ENCODE data around the gene PRSS2.
"Not testable (repeated sequence)": the region's sequence is repeated elsewhere in the genome, so short reads cannot be mapped to it uniquely, and the experiment has no call there.

The PRSS2 gene

GRCh38 chr7:142770661-142771352 is at the start of gene PRSS2:
TSS of gene PRSS2 (plus strand) at chr7:142770970. CDS start at chr7:142770983, 13 bp downstream.
- DNase-seq = no peak

- DNase-seq = no peak
Observed at GRCh38 chr7:142720986-142721385, 49.8 kb upstream of the PRSS2 start.

- DNase-seq = no peak
Observed at GRCh38 chr7:142722248-142722794, 48.4 kb upstream of the PRSS2 start.

- no peak for DNase-seq
Observed at GRCh38 chr7:142733271-142733670, 37.5 kb upstream of the PRSS2 start.

- DNase-seq = no peak
Observed at GRCh38 chr7:142739923-142740492, 30.8 kb upstream of the PRSS2 start.

GRCh38 chr7:142740786-142741185 is 30.0 kb upstream of the PRSS2 start:
- no peak for DNase-seq

GRCh38 chr7:142741932-142742331 is 28.8 kb upstream of the PRSS2 start:
- not testable (repeated sequence) for DNase-seq

GRCh38 chr7:142745091-142745635 is 25.6 kb upstream of the PRSS2 start:
- DNase-seq = no peak

- DNase-seq = no peak
Observed at GRCh38 chr7:142745745-142746144, 25.0 kb upstream of the PRSS2 start.

GRCh38 chr7:142746264-142746663 is 24.5 kb upstream of the PRSS2 start:
- DNase-seq = no peak

GRCh38 chr7:142748410-142748809 is 22.4 kb upstream of the PRSS2 start:
- DNase-seq = not testable (repeated sequence)

GRCh38 chr7:142749218-142749993 is 21.4 kb upstream of the PRSS2 start, which contains the start of gene PRSS1:
TSS of gene PRSS1 (plus strand) at chr7:142749472. CDS start at chr7:142749485, 13 bp downstream.
- no peak for DNase-seq

- DNase-seq = no peak
Observed at GRCh38 chr7:142750321-142750938, 20.3 kb upstream of the PRSS2 start.

- DNase-seq = not testable (repeated sequence)
Observed at GRCh38 chr7:142751526-142752175, 19.1 kb upstream of the PRSS2 start.

GRCh38 chr7:142752376-142753225 is 18.2 kb upstream of the PRSS2 start:
- no peak for DNase-seq

GRCh38 chr7:142753366-142753765 is 17.4 kb upstream of the PRSS2 start:
- no peak for DNase-seq

- not testable (repeated sequence) for DNase-seq
Observed at GRCh38 chr7:142753925-142754491, 16.8 kb upstream of the PRSS2 start.

- no peak for DNase-seq
Observed at GRCh38 chr7:142754681-142755575, 15.8 kb upstream of the PRSS2 start.

GRCh38 chr7:142758312-142758711 is 12.5 kb upstream of the PRSS2 start:
- not testable (repeated sequence) for DNase-seq

GRCh38 chr7:142759433-142759832 is 11.3 kb upstream of the PRSS2 start:
- DNase-seq = no peak
